ENCODE measurements around the gene FBXO47. TPM values are rescaled to one million over a fixed set of nuclear protein-coding genes. Genes with fewer than 3 reads are reported as not detected.

The FBXO47 gene
- total and polyA plus RNA-seq, 3 donors from 2014 or later, result 5.8 to 11.6 (median 6.3) TPM

GRCh38 chr17:38920374-38921291 is 46.6 kb downstream of the FBXO47 start:
- DNase-seq, result peak; percentile 9
- Histone ChIP-seq H3K4me3 (no peak overlapping the region), H3K27me3 (no peaks in the 10 kb centered on the region), H3K4me1 (no peaks in the 10 kb centered on the region), H3K9me3 (no peaks in the 10 kb centered on the region), H3K27ac (no peak overlapping the region), H3K36me3 (ENCODE audit: low read depth, missing control alignments) (no peaks in the 10 kb centered on the region)
- TF ChIP-seq POLR2A (IDR thresholded peaks at IDR 0.05), result no peak
- no peak for TF ChIP-seq CTCF (IDR thresholded peaks at IDR 0.05)
- intact Hi-C loops (cut with DNase I; ENCODE audit: low total_unique reads), result no loop called here
- 70 to 75% methylated on average over 9 of the region's 9 CpGs for WGBS, 2 donors

GRCh38 chr17:38919316-38920078 is 47.7 kb downstream of the FBXO47 start:
- DNase-seq, result peak; percentile 11
- Histone ChIP-seq H3K4me3 (no peak overlapping the region), H3K4me1 (no peaks in the 10 kb centered on the region), H3K36me3 (ENCODE audit: low read depth, missing control alignments) (no peaks in the 10 kb centered on the region), H3K9me3 (no peaks in the 10 kb centered on the region), H3K27me3 (no peaks in the 10 kb centered on the region), H3K27ac (no peak overlapping the region)
- no peak for TF ChIP-seq POLR2A (IDR thresholded peaks at IDR 0.05)
- TF ChIP-seq CTCF (IDR thresholded peaks at IDR 0.05), result no peak
- 91 to 95% methylated on average over 13 to 16 of the region's 16 CpGs for WGBS, 2 donors
- intact Hi-C loops (cut with DNase I; ENCODE audit: low total_unique reads), result no loop called here

GRCh38 chr17:38918916-38919315 is 48.3 kb downstream of the FBXO47 start:
- no peak for DNase-seq

GRCh38 chr17:38918129-38918913 is 48.9 kb downstream of the FBXO47 start:
- DNase-seq, result peak; percentile 16
- H3K36me3 ChIP-seq (ENCODE audit: low read depth, missing control alignments), result no peaks in the 10 kb centered on the region
- 84 to 90% methylated on average over 7 to 37 of the region's 37 CpGs for WGBS, 2 donors

More at GRCh38 chr17:38918916-38919315, 48.3 kb downstream of the FBXO47 start:
- TF ChIP-seq CTCF (IDR thresholded peaks at IDR 0.05) (no peak), POLR2A (IDR thresholded peaks at IDR 0.05) (no peak)
- Histone ChIP-seq H3K4me3 (no peak overlapping the region), H3K27ac (no peak overlapping the region), H3K36me3 (ENCODE audit: low read depth, missing control alignments) (no peaks in the 10 kb centered on the region), H3K4me1 (no peaks in the 10 kb centered on the region), H3K27me3 (no peaks in the 10 kb centered on the region), H3K9me3 (no peaks in the 10 kb centered on the region)
- 93 to 95% methylated on average over 5 of the region's 5 CpGs for WGBS, 2 donors
- intact Hi-C loops (cut with DNase I; ENCODE audit: low total_unique reads), result no loop called here

More at GRCh38 chr17:38918129-38918913, 48.9 kb downstream of the FBXO47 start:
- TF ChIP-seq CTCF (IDR thresholded peaks at IDR 0.05) (no peak), POLR2A (IDR thresholded peaks at IDR 0.05) (no peak)
- Histone ChIP-seq H3K4me3 (no peak overlapping the region), H3K27me3 (no peaks in the 10 kb centered on the region), H3K4me1 (no peaks in the 10 kb centered on the region), H3K9me3 (no peaks in the 10 kb centered on the region), H3K27ac (no peak overlapping the region)
- intact Hi-C loops (cut with DNase I; ENCODE audit: low total_unique reads), result no loop called here

Measured in testis (tissue), 3 donors.